GM18858 (cell line): ENCODE measurements around the gene CSDE1.

Experiments used
- ATAC-seq: cut with Tn5 transposase; IDR thresholded peaks from one replicate; pipeline ENCODE4 v1.9.1; 2021; ENCODE audit not compliant: unreplicated experiment

The CSDE1 gene

GRCh38 chr1:114668373-114668772 lies 89.4 kb downstream of the CSDE1 start:
- no peak for ATAC-seq

DNA sequence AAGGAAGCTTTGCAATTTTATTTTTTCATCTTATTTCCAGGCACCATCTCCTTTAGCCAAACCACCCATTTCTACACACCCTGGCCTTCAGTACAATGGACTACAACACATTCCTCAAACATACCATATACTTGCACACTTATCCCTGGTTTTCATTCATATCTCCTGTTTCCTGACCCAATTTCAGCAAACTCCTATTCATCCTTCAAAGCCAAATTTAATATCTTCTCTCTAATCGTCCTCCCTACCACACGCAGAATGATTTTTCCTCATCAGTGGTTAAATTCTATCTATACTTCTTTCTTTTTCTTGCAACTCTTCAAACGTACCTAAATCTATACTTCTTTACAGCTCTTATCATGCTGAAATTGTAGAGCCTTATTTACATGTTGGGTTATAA lies 90.8 kb downstream of the CSDE1 start:
- no peak for ATAC-seq
